Measurements from ENCODE around the gene SKA2.

DNA sequence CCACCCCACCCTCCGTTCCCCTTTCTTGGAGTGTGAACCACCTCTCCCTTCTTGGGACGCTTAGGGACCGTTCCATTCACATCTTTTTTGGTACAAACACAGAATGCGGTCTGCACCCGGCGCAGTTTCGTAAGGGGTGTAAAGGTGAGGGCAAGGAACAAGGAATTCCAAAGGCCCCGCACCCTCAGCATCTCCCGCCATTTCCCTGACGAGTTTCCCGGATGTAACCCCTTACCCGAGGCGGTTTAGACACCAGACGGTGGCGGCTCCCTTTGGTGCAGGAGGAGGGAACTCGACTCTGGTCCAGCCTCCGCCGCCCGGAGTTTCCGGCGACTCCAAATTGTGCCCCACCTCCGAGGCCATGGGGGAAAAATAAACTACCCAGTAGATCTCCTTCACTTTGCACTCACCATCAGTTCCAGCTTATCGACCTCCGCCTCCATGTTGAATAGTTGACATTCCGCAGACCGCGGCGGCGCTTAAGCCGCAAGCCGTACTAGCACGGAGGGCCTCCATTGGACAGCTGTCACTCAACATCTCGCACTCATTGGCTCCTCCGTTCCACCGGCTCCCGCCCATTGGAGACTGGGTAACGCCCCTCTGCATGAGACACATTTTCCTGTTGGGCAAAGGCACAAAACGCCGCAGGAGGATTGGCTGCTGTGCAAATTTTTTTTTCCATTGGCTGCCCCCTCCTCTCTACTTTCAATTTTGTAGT, at the start of gene SKA2:
- TF ChIP-seq, protein P1, sequence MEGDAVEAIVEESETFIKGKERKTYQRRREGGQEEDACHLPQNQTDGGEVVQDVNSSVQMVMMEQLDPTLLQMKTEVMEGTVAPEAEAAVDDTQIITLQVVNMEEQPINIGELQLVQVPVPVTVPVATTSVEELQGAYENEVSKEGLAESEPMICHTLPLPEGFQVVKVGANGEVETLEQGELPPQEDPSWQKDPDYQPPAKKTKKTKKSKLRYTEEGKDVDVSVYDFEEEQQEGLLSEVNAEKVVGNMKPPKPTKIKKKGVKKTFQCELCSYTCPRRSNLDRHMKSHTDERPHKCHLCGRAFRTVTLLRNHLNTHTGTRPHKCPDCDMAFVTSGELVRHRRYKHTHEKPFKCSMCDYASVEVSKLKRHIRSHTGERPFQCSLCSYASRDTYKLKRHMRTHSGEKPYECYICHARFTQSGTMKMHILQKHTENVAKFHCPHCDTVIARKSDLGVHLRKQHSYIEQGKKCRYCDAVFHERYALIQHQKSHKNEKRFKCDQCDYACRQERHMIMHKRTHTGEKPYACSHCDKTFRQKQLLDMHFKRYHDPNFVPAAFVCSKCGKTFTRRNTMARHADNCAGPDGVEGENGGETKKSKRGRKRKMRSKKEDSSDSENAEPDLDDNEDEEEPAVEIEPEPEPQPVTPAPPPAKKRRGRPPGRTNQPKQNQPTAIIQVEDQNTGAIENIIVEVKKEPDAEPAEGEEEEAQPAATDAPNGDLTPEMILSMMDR (IDR thresholded peaks at IDR 0.05), result no peak
- no peak for TF ChIP-seq POLR2A (IDR thresholded peaks at IDR 0.05)

Data from right lobe of liver (tissue), 4 donors.